HEK293T (cell line): Measurements from ENCODE around the gene CCP110.

Experiments used
- CTCF ChIA-PET: fragments of 350-600 bp; formaldehyde crosslinking; extraction: SDS; loops from one replicate; lab custom pipeline; 2021; ENCODE audit warnings: antibody characterized with exemption, inconsistent platforms; lab: Yijun Ruan, JAX
- POLR2A ChIA-PET: fragments of 350-600 bp; formaldehyde crosslinking; extraction: SDS; loops from one replicate; lab custom pipeline; 2020; ENCODE audit warnings: antibody characterized with exemption, inconsistent platforms; lab: Yijun Ruan, JAX
- DNase-seq: peaks from one replicate; pipeline ENCODE4 v3.0.0; 2012; ENCODE audit warnings: mixed read lengths; ENCODE audit errors: extremely low spot score
- ARNT ChIP-seq: fragments of 450-650 bp; IDR thresholded peaks from 2 replicates; pipeline ENCODE4 v1.6.1; 2017; ENCODE audit warnings: mild to moderate bottlenecking
- BHLHE40 ChIP-seq: fragments of 450-650 bp; IDR thresholded peaks from 2 replicates; pipeline ENCODE4 v1.6.1; 2016; ENCODE audit warnings: mild to moderate bottlenecking, moderate library complexity, borderline replicate concordance
- CTBP1 ChIP-seq: fragments of 450-650 bp; IDR thresholded peaks from 2 replicates; pipeline ENCODE4 v1.6.1; 2016; ENCODE audit warnings: borderline replicate concordance
- ELF4 ChIP-seq: fragments of 450-650 bp; IDR thresholded peaks from 2 replicates; pipeline ENCODE4 v1.6.1; 2017; ENCODE audit warnings: antibody characterized with exemption
- FOXA1 ChIP-seq: fragments of 450-650 bp; IDR thresholded peaks from 2 replicates; pipeline ENCODE4 v1.6.1; 2016; ENCODE audit warnings: mild to moderate bottlenecking
- FOXK2 ChIP-seq: fragments of 450-650 bp; IDR thresholded peaks from 2 replicates; pipeline ENCODE4 v1.6.1; 2016; ENCODE audit warnings: mild to moderate bottlenecking
- FOXM1 ChIP-seq: fragments of 450-650 bp; IDR thresholded peaks from 2 replicates; pipeline ENCODE4 v1.6.1; 2017; ENCODE audit warnings: mild to moderate bottlenecking, borderline replicate concordance
- HDGF ChIP-seq: fragments of 450-650 bp; IDR thresholded peaks from 2 replicates; pipeline ENCODE4 v1.6.1; 2017; ENCODE audit warnings: antibody characterized with exemption, borderline replicate concordance
- L3MBTL2 ChIP-seq: fragments of 450-650 bp; conservative IDR thresholded peaks from 2 replicates; pipeline ENCODE4 v1.6.1; 2016; ENCODE audit warnings: mild to moderate bottlenecking
- LEF1 ChIP-seq: fragments of 450-650 bp; IDR thresholded peaks from 2 replicates; pipeline ENCODE4 v1.6.1; 2017; ENCODE audit warnings: mild to moderate bottlenecking, borderline replicate concordance
- NFRKB ChIP-seq: fragments of 450-650 bp; IDR thresholded peaks from 2 replicates; pipeline ENCODE4 v1.6.1; 2016; ENCODE audit warnings: mild to moderate bottlenecking, moderate library complexity
- PKNOX1 ChIP-seq: fragments of 450-650 bp; IDR thresholded peaks from 2 replicates; pipeline ENCODE4 v1.6.1; 2016
- SP1 ChIP-seq: fragments of 450-650 bp; IDR thresholded peaks from 2 replicates; pipeline ENCODE4 v1.6.1; 2017
- SUZ12 ChIP-seq: fragments of 450-650 bp; IDR thresholded peaks from 2 replicates; pipeline ENCODE4 v1.6.1; 2016; ENCODE audit warnings: mild to moderate bottlenecking
- TARDBP ChIP-seq: fragments of 450-650 bp; IDR thresholded peaks from 2 replicates; pipeline ENCODE4 v1.6.1; 2016
- ZNF384 ChIP-seq: fragments of 450-650 bp; IDR thresholded peaks from 2 replicates; pipeline ENCODE4 v1.6.1; 2016

CCP110 gene

DNA sequence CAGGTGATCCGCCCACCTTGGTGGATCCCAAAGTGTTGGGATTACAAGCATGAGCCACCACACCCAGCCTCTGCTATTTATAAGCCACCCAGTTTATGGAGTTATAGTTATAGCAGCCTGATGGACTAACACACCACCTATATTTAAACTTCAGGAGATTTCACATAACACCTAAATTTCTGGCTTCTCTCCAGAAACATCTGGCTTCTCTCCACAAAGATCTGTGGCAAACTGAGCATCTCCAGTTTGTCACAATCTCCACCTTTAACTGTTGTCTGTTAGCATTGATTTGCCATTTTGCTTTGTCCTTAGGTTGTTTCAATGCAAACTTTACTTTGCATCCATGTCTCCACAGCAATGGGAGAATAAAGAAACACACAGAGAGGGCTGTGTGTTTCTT is 41.5 kb upstream of the CCP110 start:
- POLR2A ChIA-PET, result no interaction called here
- DNase-seq, result no peak
- no peak for TF ChIP-seq LEF1
- TF ChIP-seq ZNF384, result no peak
- no peak for TF ChIP-seq TARDBP
- no peak for TF ChIP-seq SP1
- TF ChIP-seq ARNT, result no peak
- no peak for TF ChIP-seq NFRKB
- no peak for TF ChIP-seq FOXA1
- TF ChIP-seq FOXK2, result no peak
- no peak for TF ChIP-seq PKNOX1
- TF ChIP-seq SUZ12, result no peak
- no peak for TF ChIP-seq BHLHE40
- no peak for TF ChIP-seq CTBP1
- no peak for TF ChIP-seq L3MBTL2
- TF ChIP-seq ELF4, result no peak
- CTCF ChIA-PET, result no interaction called here

GRCh38 chr16:19484096-19484495 is 39.6 kb upstream of the CCP110 start:
- POLR2A ChIA-PET, result no interaction called here
- no peak for TF ChIP-seq SUZ12
- TF ChIP-seq ELF4, result no peak
- no peak for TF ChIP-seq NFRKB
- no peak for TF ChIP-seq TARDBP
- TF ChIP-seq SP1, result no peak
- TF ChIP-seq CTBP1, result no peak
- TF ChIP-seq ZNF384, result no peak
- TF ChIP-seq PKNOX1, result no peak
- no peak for TF ChIP-seq FOXA1
- TF ChIP-seq LEF1, result no peak
- no peak for TF ChIP-seq BHLHE40
- TF ChIP-seq HDGF, result no peak
- TF ChIP-seq ARNT, result no peak
- TF ChIP-seq FOXK2, result no peak
- no peak for TF ChIP-seq FOXM1
- no peak for TF ChIP-seq L3MBTL2
- DNase-seq, result no peak
- CTCF ChIA-PET, result no interaction called here

- TF ChIP-seq SUZ12, result no peak
- no peak for TF ChIP-seq FOXA1
- no peak for TF ChIP-seq FOXM1
- no peak for TF ChIP-seq ZNF384
- no peak for TF ChIP-seq NFRKB
- no peak for TF ChIP-seq SP1
- no peak for TF ChIP-seq CTBP1
- TF ChIP-seq HDGF, result no peak
- no peak for TF ChIP-seq ARNT
- TF ChIP-seq TARDBP, result no peak
- no peak for TF ChIP-seq FOXK2
- no peak for TF ChIP-seq PKNOX1
- no peak for TF ChIP-seq BHLHE40
- TF ChIP-seq L3MBTL2, result no peak
- ChIA-PET POLR2A (no interaction called here), CTCF (no interaction called here)
- DNase-seq, result no peak
Observed at GRCh38 chr16:19485611-19486010, 38.1 kb upstream of the CCP110 start.

DNA sequence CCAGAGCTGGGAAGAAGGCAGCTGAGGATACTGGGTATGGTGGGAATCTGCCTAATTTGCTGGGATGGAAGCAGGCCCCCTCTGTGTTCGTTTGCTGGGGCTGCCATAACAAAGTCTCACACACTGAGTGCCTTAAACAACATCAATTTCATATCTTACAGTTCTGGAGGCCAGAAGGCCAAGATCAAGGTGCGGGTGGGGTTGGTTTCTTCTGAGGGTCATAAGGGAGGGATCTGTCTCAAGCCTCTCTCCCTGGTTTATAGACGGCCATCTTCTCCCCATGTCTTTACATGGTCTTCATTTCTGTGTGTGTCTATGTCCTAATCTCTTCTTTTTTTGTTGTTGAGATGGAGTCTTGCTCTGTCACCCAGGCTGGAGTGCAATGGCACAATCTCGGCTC is 37.7 kb upstream of the CCP110 start:
- no peak for DNase-seq
- TF ChIP-seq ELF4 (no peak), FOXM1 (no peak), NFRKB (no peak), ZNF384 (no peak), PKNOX1 (no peak), SUZ12 (no peak), LEF1 (no peak), FOXA1 (no peak), FOXK2 (no peak), BHLHE40 (no peak), HDGF (no peak), TARDBP (no peak), CTBP1 (no peak), SP1 (no peak)
- POLR2A ChIA-PET, result no interaction called here
- CTCF ChIA-PET, result no interaction called here

DNA sequence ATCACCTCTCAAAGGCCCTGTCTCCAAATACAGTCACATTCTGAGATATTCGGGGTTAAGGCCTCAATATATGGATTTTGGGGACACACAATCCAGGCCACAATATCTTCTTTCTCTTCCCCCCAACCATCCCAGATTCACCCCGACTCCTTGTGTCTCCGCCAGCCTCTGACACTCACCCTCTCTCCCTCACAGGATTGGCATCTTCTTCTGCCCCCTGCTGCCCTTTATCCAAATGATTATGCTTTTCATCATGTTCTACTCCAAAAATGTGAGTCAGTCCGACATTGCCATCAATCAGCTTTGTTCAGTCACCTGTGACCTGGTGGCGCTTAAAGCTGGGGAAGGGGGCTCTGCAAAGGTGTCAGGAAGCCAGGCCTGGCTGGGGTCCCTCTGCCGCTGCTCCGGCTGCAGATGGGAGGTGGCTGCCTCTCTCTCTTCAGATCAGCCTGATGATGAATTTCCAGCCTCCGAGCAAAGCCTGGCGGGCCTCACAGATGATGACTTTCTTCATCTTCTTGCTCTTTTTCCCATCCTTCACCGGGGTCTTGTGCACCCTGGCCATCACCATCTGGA is 36.9 kb upstream of the CCP110 start:
- ChIA-PET CTCF (no interaction called here), POLR2A (no interaction called here)
- no peak for DNase-seq
- TF ChIP-seq ARNT (no peak), ZNF384 (no peak), ELF4 (no peak), SP1 (no peak), HDGF (no peak), L3MBTL2 (no peak), PKNOX1 (no peak), CTBP1 (no peak), BHLHE40 (no peak), TARDBP (no peak), FOXK2 (no peak), FOXA1 (no peak), FOXM1 (no peak), NFRKB (no peak), LEF1 (no peak), SUZ12 (no peak)
